HG03460 (cell line): ENCODE results near the gene PRR33.

ENCODE experiments used
- ATAC-seq: cut with Tn5 transposase; IDR thresholded peaks from one replicate; pipeline ENCODE4 v1.9.1; 2021; ENCODE audit not compliant: unreplicated experiment

Gene PRR33

DNA sequence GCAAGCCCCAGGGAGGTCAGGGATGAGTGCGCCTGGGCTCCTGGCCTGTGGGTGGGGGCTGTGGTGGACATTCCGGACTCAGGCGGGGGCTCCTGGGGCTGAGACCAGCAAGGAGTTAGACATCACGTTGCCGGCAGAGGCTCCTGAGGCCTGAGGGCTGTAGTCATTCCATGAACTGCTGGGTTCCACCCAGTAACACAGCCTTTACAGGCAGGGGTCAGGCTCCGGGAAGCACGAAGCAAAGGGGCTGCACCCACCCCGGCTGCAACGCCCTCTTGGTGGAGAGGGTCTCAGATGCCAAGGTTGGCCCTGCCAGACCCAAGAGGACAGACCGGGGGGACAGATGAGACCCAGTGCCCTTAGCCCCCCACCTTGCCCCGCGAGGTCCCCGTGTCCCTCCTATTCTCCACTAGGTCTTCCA, 36.8 kb upstream of the PRR33 start:
- ATAC-seq, result no peak

DNA sequence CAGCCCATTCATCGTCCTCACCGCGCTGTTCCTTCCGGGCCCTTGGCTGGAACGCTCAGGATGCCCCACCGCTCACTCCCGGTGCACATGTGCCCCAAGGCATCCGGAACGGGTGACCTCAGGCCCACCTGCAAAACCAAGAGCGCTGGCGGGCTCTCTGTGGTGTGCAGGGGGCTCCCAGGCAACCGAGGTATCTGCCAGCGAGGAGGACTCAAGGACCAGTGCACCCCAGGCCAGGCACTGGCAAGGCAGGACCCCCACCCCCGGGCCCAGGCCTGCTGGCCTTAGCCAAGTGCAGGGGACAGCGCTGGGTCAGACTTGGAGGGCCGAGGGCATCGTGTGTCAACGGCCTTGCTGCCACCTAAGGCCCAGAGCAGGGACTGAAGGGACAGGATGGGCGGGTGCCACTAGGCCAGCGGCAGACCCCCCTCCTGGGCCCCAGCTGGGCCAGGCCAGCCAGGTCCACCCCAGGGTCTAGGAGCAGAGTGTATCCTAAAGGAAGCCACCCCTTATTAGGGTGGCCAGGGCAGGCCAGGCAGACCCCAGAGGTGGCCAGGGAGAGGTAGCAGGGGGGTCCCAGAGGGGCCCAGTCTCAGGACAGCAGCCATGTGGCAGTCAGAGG, 36.3 kb upstream of the PRR33 start:
- no peak for ATAC-seq

DNA sequence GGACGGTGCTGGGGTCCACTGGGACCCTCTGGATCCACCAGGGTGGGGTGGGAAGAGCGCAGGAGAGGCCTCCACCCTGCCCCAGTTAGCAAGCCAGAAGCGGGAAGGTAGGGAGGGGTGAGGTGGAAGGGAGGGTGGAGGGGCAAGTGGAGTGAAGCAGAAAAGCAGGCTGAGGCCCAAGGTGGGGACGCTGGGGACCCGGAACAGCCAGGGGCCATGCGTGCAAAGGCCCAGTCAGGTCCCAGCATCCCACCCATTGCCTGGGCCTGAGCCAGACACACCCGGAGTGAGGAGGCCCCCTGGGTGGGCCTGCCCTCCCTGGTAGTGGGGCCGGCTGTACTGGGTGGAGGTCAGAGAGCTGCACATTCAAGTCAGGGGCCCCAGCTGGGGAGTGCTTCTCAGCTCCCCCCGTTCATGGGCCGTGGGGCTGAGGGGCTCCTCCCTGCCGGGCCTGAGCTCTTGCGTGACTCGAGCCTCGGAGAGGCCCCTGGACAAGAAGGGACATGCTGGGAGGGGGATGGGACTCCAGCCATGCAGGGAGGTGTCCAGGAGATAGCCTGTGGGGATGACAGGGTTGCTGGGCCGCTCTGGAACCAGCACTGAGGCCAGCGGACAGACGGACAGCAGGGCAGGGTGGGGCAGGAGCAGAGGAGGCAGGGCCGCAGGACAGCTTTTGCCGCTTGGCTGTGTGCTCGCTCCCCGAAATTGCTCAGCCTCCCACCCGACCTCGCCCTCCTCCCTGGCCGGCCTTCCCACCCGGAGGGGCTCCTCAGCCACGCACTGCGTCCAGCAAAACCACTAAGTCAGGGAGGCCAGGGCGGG, 35.5 kb upstream of the PRR33 start:
- no peak for ATAC-seq

DNA sequence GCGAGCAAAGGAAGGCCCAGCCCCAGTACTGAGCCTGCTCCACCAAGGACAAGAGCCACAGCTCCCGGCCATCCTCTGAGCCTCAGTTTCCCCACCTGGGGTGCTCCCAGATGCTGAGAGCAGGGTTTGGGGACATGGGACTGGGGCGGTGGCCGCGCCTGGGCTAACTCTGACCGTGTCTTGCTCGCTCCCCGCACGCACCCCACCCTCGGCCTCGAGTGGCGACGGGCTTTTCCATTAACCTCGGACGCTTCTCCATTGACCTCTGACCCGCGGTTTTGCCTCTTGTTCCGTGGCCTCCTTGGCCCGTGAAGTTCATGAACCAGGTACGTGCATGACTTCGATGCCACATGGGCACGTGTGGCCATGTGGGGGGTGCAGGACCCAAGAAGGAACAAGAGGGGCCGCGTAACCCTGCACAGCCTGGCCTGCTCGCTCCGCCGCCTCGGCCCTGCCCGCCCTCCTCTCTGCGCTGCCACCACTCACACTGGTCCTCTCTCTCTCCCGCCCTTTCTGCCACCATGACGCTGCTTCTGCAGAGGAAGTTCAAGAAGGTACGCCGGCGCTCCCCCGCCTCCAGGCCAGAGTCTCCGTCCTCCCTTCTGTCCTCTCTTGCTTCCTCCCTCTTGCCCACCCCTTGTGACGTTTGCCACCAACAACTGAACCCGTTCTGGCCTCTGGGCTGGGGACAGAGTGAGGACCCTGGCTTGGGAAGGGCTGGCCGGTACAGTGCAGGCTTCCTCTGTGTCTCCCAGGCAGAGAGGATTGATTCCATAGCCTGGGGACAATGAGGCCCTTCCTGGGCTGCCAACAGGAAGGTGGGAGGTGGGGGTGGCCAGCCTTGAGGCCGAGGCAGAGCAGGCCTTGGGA, 34.7 kb upstream of the PRR33 start:
- no peak for ATAC-seq

DNA sequence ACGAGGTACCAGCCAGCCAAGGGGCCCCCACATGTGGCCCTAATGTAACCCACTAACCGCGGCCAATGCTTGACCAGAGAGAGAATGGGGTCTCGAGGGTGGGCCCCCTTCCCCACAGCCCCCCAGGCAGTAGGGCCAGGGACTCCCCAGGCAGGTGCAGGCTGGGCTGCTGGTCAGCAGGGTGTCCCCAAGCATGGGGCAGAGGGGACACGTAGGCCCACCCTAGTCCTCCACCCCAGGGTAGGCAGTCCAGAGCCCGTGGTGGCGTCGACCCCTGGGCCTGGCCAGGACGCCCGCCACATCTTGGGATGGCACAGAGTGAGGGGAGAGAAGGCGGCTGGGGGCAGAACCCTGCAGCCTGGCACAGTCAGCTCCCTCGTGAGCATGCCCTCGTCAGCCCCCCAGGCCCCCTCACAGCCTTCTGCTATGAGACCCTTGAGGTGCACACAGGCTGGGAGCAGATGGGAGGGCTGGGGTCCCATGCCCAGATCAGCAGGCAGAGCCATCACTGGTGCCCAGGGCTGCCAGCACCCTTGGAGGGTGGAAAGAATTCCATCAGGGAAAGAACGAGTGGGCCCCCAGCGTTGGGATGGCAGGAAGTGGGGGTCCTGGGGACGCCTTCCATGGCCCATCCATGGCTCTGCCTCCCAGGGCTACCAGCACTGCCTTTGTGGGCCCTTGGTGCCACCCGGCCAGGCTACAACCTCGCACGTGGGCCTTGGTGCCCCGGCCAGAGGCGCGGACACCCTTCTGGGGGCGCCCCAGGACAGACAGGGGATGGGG, 33.9 kb upstream of the PRR33 start:
- ATAC-seq, result no peak

DNA sequence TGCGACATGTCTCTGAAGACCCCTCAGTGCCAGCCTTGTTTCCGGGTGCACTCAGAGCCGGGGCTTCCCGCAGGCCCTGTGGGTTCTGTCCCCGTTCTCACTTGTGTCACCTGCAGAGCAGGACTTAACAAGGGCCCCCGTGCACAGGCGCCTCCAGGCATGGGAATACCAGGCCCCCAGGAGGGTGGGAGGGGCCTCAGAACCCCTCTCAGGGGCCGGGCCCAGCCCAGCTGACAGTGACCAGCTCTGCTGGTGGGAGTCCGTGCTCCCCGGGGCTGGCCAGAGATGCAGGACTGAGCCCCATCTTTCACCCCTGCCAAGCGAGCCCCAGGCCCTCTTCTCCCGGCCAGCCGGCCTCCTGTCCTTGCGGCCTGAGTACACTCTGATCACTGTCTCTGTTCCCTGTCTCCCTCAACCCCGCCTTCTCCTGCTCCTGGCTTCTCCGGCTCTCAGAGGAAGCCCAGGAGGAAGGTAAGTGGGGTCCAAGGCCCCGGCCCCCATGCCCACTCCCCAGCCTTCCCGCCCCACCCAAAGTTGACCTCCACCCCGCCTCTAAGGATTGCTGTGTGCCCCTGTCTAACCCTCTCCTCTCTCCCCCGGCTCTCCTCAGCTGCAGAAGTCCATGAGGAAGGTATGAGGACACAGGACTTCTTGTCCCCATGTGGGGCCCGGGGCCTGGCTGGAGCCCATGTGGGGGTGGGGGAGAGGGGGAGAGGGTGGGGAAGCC, 33.1 kb upstream of the PRR33 start:
- no peak for ATAC-seq

DNA sequence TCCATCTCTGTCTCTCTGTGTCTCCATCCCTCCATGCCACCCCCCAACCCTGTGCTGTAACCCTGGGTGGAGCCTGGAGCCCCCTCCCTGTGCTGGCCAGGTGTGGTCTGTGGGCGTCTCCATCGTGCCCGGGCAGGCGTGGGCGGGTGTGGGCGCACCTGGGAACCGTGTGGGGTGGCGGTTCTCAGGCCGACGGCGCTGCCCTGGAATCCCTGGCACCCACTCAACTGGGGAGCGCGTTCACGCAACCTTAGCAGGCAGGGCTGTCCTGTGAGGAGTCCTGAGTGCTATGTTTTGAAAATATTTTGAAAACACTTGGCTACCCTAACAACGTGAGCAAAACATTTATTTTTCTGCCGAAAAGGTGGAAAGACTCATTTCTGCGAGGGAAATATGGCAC, 32.5 kb upstream of the PRR33 start:
- ATAC-seq, result no peak

DNA sequence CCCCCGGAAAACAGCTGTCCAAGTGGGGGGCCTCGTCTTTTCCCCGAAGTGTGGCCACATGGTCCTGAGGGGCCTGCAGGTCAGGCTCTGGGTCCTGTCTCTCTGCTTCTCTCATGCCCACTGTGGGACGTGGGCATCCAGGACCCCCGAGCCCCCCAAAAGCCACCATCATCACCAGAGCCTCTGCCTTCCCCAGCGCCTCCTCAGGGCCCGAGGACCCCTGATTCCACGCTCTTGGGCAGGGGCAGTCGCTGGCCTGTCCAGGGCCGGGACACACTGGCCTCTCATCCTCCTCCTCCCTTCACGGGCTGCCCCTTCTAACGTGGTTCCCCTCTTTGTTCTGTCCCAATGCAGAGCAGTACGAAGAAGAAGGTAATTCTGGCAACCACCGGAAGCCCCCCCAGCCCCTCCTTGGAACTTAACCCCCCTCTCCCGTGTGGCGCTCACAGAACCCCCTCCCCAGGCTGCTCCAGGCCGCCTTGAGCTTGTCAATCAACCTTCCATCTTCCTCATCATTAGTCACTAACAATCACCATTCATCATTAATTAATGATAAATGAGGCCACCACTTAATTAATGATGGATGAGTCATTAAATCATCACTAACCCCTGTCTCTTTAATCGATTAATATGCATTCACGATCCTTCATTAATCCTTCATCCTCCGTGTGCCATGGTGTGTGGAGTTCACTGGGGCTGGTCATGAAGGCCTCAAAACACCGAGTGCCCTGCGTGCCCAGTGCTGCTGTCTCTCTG, 31.7 kb upstream of the PRR33 start:
- ATAC-seq, result no peak

DNA sequence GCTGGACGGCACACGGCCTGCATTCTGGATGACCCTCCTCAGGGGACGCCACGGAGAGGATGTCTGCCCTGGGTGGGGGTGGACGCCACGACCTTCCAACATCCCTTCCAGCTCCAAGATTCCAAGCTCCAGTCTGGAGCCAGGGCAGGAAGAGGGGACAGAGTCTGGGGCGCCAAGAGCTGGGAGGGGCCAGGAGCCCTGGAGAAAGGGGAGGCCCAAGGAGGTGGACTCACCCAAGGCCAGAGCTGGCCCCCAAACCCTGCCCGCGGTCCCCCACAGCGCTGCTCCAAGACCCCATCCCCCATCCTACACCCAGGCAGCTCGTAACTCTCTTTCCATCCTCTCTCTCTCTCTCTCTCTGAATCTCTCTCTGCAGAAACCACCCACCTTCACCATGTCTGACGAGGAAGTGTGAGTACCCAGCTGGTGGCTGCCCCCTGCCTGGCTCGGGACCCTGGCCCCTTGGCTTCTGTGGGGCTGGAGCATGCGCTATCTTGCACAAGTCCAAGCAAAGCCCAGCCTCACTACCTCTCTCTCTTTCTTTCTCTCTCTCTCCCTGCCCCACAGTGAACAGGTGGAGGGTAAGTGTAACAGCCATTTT, 30.9 kb upstream of the PRR33 start:
- no peak for ATAC-seq

DNA sequence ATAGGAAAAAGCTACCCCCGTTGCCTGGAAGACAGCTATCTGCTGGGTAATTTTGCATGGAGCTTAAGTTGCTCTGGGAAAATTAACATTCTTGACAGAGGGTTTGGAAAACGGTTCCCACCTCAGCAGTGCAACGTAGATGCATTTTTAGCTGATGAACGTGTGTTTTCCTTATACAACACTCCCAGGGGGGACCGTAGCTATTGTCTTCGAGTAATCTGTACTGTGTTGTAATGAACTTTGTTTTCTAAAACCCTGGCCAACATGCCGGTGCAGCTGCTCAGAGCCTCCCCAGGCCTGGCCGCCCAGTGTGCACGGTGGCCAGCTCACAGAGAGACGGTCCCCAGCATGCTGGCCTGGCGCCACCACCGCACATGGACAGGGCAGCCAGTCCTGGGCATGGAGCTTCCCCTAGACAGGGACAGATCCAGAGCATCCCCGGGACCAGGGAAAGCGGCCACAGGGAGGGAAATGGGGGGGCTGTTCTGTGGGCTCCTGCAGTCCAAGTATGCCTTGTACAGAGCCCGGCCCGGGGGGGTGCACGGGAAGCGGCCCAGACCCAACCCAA, 30.0 kb upstream of the PRR33 start:
- ATAC-seq, result no peak

DNA sequence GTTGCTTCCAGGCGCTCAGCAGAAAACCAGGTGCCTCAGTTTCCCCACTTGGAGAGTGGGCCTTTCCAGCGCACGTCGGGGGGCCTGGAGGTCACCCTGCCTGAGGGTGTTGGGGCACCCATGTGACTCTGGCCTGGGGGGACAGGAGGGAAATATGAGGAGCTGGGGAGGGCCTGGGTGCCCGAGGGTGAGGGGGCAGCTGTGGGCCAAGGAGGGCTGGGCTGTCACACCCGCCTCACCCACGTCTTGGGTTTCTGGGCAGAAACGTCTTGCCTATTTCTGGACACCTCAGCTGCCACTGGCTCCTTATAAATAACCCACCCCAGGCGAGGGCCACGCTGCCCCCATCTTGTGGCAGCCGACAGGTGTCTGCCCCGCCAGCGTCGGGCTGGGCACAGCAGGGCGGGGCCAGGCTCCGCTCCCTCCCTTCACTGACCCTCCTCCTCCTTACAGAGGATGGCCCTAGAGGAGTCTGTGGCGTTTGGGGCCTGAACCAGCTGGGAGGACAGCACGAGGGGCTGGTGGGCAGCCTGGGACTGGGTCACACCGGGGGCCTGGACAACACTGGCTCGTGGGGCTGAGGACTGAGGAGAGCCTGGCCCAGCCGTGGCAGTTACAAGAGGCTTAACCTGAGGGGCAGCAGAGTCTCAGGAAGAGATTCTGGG, 29.3 kb upstream of the PRR33 start:
- no peak for ATAC-seq

DNA sequence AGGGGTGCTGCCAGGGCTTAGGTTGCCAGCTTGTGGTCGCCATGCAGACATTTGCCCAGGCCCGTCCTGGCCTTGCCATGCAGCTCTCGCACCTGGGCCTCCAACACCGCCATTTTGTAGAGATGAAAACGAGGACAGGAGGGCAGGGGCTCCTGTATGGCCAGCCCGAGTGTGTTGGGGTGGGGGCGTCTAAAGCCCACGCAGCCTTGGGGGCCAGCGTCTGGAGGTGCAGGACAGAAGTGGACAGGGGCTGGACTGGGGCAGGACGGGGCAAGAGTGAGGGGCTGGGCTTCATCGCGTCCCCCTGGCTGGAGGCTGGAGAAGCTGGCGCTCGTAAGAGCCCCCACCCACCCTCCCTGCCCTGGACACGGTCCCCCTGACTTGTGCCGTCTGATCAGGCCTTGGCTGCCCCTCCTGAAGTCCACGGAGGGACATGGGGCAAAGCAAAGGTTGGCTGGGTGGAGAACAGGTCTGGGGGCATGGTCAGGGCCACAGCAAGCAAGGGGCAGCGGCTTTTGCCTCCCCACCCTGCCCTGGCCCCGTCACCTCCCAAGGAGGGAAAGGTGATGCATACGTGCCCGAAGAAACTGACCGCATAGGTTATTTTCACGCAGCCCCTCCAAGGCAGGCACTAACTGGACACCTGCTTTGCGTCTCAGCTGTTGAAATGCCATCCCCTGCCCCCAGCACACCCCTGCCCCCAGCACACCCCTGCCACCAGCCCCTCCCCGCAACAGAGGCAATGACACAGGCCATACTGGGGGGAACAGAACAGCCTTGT, 28.6 kb upstream of the PRR33 start:
- ATAC-seq, result no peak

DNA sequence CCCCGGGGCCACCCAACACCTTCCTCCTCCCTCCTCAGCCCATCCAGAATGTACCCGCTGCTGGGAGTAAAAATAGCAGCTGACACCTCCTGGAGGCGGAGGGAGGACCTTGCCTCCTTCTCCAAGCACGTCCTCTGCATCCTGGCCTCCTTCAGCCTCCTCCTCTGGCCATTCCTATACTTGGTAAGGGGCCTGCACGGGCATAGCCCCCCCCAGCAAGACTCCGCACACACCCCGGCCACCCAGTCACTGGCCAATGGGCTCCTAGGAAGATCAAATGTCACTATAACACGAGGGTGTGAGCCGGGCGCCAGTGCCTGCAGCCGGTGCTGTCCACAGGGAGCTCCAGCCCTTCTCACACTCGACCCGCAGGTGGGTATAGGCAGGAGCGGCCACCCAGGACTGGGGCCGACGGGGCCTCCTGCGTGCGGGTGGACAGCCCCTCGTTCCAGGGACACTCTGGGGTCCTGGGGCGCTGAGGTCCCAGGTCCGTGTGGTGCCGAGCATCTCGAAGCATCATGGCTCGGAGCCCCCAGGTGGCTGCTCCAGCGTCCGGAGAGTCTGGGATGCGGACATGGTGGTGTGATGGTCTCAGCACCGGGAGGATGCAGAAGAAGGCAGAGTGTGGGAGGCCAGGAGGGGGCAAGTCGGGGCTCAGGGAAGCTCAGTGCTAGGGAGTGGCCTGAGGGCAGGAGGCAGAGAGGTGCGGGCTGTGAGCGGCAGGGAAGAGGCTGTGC, 27.9 kb upstream of the PRR33 start, which contains the start of gene TNNT3:
TNNT3 (plus strand) TSS at position 313 of the 737 bp plus-strand sequence. CDS start 3,172 bp downstream, outside the sequence.
- ATAC-seq, result no peak

DNA sequence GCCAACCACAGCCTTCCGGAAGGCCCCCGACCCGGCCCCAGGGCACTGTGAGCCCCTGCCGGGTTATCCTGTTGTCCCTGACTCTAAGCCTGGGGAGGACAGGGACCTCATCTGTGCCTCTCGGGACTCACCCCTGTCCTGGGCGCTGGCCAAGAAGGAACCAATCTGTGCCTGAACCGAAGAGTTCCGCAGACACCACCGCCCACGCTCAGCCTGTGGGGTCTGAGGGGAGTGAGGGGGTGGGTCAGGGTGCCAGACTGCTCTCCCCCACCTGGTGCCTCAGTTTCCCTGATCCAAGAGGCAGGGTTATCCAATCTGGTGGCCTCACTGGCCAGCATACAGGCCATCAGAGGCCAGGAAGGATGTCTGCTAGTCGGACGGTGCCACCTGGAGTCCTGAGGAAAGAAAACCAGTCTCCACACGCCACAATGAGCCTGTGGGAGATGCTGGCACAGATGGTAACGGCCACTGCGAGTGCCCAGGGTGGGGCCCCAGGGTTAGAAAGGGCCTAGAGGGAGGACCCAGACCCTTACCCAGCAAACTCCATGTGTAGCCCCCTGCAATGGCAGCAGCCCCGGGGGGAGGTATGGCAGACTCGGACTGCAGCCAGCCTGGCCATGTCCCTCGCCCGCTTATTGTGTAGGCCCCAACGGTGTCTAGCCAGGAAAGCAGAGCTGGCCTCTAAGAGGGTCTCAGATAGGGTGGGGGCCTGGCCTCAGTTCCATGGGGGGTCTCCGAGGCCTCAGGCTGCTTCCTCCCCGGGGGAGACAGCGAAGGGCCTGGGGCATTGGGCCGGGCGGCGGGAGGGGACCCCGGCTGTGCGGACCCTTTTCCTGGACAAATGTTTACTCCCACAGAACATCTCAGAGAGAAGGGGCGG, 27.0 kb upstream of the PRR33 start:
- no peak for ATAC-seq

DNA sequence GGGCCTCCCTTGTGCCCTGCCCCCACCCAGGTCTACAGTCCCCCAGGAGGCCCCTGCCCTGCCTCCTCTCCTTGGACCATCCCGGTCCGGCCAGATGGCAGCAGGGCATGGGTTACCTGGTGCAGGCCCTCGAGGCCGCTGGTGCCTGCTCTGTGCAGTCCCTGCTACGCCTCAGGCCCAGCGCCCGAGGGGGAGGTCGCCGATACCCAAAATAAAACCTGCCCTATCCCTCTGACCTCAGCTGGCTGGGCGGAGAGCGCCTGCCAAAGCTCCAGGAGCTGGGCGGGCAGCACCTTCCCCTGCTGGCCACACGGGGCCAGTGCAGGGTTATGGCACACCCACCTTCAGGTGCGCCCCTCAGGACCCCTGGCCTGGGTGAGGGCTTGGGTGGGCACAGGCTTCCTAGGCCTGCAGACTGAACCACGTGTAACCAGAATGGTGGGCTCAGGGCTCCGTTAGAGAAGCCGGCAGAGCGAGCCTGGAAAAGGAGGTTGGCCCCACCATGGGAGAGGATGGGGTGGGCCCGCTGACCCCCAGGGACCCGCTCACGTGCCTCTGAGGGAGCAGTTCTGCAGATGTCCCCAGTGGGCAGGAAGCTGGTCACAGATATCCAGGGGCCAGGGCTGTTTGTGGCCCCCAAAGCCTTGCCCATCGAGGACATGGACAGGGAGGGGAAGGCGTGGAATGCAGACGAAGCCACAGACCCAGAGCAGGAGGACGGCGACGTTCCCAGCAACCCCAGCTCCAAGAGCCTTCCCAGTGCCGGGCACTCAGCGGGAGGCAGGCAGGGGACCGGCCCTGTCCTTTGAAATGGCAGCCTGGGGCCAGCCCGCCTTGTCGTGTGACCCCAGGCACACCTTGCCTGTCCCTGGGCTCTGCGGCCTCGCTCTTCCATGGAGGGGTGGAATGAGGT, 26.1 kb upstream of the PRR33 start:
- no peak for ATAC-seq
